Measurements from ENCODE around the gene AGBL2. TPM values are rescaled to one million over a fixed set of nuclear protein-coding genes. Genes with fewer than 3 reads are reported as not detected.

AGBL2 gene
- total RNA-seq, 1 experiment from 2014 or later, result not detected

DNA sequence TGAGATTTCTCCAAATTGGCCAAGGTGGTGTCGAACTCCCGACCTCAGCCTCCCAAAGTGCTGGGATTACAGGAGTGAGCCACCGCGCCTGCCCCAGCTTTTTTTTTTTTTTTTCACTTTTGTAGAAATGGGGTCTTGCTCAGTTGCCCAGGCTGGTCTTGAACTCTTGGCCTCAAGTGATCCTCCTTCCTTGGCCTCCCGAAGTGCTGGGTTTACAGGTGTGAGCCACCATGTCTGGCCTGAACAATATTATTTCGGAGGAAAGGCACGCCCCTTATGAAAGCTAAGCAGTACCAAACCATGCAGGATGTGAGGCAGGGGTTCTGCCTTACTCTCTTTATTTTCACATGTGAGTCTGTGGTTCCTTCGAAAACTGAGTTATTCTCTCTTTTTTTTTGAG lies 88.9 kb downstream of the AGBL2 start:
- Histone ChIP-seq H3K9ac (ENCODE audit: low read length) (no peak overlapping the region), H3K9me3 (ENCODE audit: control insufficient read depth in 1 of 2, insufficient read depth in 1 of 2, low read depth in 1 of 2, low read length in 2 of 2) (no peaks in the 10 kb centered on the region), H3K27me3 (ENCODE audit: insufficient read depth, low read length) (no peaks in the 10 kb centered on the region), H3K4me1 (ENCODE audit: control insufficient read depth in 1 of 2, insufficient read depth in 2 of 2, low read length in 2 of 2) (no peaks in the 10 kb centered on the region), H3K4me3 (replicated peaks in 1 of 2; ENCODE audit: low read depth in 1 of 2, low read length in 2 of 2) (no peak overlapping the region), H2AFZ (ENCODE audit: low read depth, low read length, poor library complexity, severe bottlenecking) (no peak overlapping the region), H3K79me2 (ENCODE audit: insufficient read depth, low read length) (no peaks in the 10 kb centered on the region), H3K4me2 (ENCODE audit: low read length) (no peak overlapping the region), H4K20me1 (ENCODE audit: insufficient read depth) (no peaks in the 10 kb centered on the region), H3K9me2 (ENCODE audit: insufficient read depth) (no peaks in the 10 kb centered on the region), H3K27ac (ENCODE audit: low read depth, low read length) (no peak overlapping the region), H3K36me3 (ENCODE audit: control insufficient read depth in 1 of 2, insufficient read depth in 2 of 2, low read length in 2 of 2) (peaks cover 47 to 56% of the 10 kb centered on the region in 2 experiments)
- CTCF ChIA-PET, result no interaction called here
- no peak for ATAC-seq
- BruUV-seq (replicated peaks), result no TSS peak
- POLR2A ChIA-PET, result no interaction called here
- intact Hi-C loops (cut with micrococcal nuclease), result no loop called here
- RAD21 ChIA-PET (ENCODE audit: low non-redundant PET in 1 of 2, low total read pairs in 2 of 2, uncharacterized antibody in 2 of 2, unreplicated experiment in 2 of 2), result no interaction called here
- TF ChIP-seq, protein P1, sequence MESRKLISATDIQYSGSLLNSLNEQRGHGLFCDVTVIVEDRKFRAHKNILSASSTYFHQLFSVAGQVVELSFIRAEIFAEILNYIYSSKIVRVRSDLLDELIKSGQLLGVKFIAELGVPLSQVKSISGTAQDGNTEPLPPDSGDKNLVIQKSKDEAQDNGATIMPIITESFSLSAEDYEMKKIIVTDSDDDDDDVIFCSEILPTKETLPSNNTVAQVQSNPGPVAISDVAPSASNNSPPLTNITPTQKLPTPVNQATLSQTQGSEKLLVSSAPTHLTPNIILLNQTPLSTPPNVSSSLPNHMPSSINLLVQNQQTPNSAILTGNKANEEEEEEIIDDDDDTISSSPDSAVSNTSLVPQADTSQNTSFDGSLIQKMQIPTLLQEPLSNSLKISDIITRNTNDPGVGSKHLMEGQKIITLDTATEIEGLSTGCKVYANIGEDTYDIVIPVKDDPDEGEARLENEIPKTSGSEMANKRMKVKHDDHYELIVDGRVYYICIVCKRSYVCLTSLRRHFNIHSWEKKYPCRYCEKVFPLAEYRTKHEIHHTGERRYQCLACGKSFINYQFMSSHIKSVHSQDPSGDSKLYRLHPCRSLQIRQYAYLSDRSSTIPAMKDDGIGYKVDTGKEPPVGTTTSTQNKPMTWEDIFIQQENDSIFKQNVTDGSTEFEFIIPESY (IDR thresholded peaks at IDR 0.05; ENCODE audit: extremely low read depth, insufficient replicate concordance, low read length), result no peak
- TF ChIP-seq ZNF274 (IDR thresholded peaks at IDR 0.05; ENCODE audit: low read depth, low read length), result no peak
- TF ChIP-seq POLR2AphosphoS5 (IDR thresholded peaks at IDR 0.05; ENCODE audit: low read depth, low read length), result no peak
- TF ChIP-seq EGR1 (IDR thresholded peaks at IDR 0.05; ENCODE audit: low read depth), result no peak
- TF ChIP-seq, protein P2, sequence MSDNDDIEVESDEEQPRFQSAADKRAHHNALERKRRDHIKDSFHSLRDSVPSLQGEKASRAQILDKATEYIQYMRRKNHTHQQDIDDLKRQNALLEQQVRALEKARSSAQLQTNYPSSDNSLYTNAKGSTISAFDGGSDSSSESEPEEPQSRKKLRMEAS (IDR thresholded peaks at IDR 0.05), result no peak
- TF ChIP-seq EZH2 (IDR thresholded peaks at IDR 0.05), result no peak
- DNase-seq (ENCODE audit: low read depth, low spot score), result no peak

DNA sequence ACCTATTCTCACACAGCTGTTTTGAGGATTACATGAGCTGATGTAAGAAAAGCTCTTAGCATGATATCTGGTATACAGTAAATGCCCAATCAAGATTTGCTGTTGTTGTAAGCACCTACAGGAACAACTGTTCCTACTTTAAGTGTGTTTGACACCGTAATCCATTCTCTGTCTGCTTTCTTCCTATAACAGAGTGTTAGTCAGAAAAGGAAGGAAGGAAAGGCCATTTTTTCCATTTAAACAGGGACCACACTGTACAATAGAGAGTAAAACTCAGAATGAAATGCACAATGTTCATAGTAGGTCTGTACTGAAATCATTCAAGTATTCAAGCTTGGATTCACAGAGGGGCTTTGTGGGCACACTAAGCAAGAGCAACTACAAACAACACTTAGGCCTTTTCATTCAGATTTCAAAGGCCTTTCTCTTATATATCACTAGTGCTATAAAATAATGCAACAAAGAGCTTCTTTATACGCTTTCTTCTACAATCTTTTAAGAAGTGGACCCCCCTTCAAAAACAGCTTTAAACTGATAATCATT lies 94.3 kb downstream of the AGBL2 start:
- H3K9me3 ChIP-seq (ENCODE audit: control insufficient read depth in 1 of 2, insufficient read depth in 1 of 2, low read depth in 1 of 2, low read length in 2 of 2), result no peaks in the 10 kb centered on the region
- DNase-seq (ENCODE audit: low read depth, low spot score) (no peak), ATAC-seq (no peak)
- TF ChIP-seq RAD21 (IDR thresholded peaks at IDR 0.05; ENCODE audit: low read depth) (no peak), ELF1 (IDR thresholded peaks at IDR 0.05; ENCODE audit: borderline replicate concordance, low read depth) (no peak)
- H3K27ac ChIP-seq (ENCODE audit: low read depth, low read length), result no peak overlapping the region
- no peaks in the 10 kb centered on the region for H3K4me1 ChIP-seq (ENCODE audit: control insufficient read depth in 1 of 2, insufficient read depth in 2 of 2, low read length in 2 of 2)
- H2AFZ ChIP-seq (ENCODE audit: low read depth, low read length, poor library complexity, severe bottlenecking), result no peak overlapping the region
- intact Hi-C loops (cut with micrococcal nuclease), result no loop called here
- H3K79me2 ChIP-seq (ENCODE audit: insufficient read depth, low read length), result no peaks in the 10 kb centered on the region
- H3K4me2 ChIP-seq (ENCODE audit: low read length), result no peak overlapping the region
- ChIA-PET CTCF (no interaction called here), RAD21 (ENCODE audit: low non-redundant PET in 1 of 2, low total read pairs in 2 of 2, uncharacterized antibody in 2 of 2, unreplicated experiment in 2 of 2) (no interaction called here), POLR2A (no interaction called here)
- no peaks in the 10 kb centered on the region for H3K9me2 ChIP-seq (ENCODE audit: insufficient read depth)
- H3K4me3 ChIP-seq (replicated peaks in 1 of 2; ENCODE audit: low read depth in 1 of 2, low read length in 2 of 2), result no peak overlapping the region
- H3K27me3 ChIP-seq (ENCODE audit: insufficient read depth, low read length), result no peaks in the 10 kb centered on the region
- H3K36me3 ChIP-seq (ENCODE audit: control insufficient read depth in 1 of 2, insufficient read depth in 2 of 2, low read length in 2 of 2), result peaks cover 34 to 43% of the 10 kb centered on the region in 2 experiments
- H4K20me1 ChIP-seq (ENCODE audit: insufficient read depth), result no peaks in the 10 kb centered on the region; the same call in 1 of the 2 replicates
- BruUV-seq (replicated peaks), result no TSS peak
- H3K9ac ChIP-seq (ENCODE audit: low read length), result no peak overlapping the region
